HFF-Myc (cell line): ENCODE results near the gene BRD7.

Source experiments
- DNase-seq: peaks from one replicate; pipeline ENCODE4 v3.0.0-alpha.2; 2011; ENCODE audit warnings: low read depth; ENCODE audit errors: extremely low read depth
- H3K4me3 ChIP-seq: replicated peaks from 2 replicates; pipeline ENCODE4 v1.5.1; 2011; ENCODE audit warnings: low read depth, mild to moderate bottlenecking, control low read depth, low read length
- CTCF ChIP-seq: IDR thresholded peaks from 2 replicates; pipeline ENCODE4 v1.5.1; 2012; ENCODE audit warnings: mild to moderate bottlenecking, low read depth, low read length, control low read depth; ENCODE audit errors: missing control alignments

Gene BRD7

GRCh38 chr16:50290856-50291255 is 77.9 kb downstream of the BRD7 start:
- no peak for DNase-seq
- TF ChIP-seq CTCF: no peak
- no peak overlapping the region for H3K4me3 ChIP-seq

- no peak for TF ChIP-seq CTCF
- no peak overlapping the region for H3K4me3 ChIP-seq
These were observed 78.6 kb downstream of the BRD7 start for GRCh38 chr16:50289950-50290764.

GRCh38 chr16:50288920-50289319 is 79.9 kb downstream of the BRD7 start:
- no peak for DNase-seq
- TF ChIP-seq CTCF: no peak
- H3K4me3 ChIP-seq: no peak overlapping the region

More at GRCh38 chr16:50289950-50290764, 78.6 kb downstream of the BRD7 start:
- no peak for DNase-seq

- TF ChIP-seq CTCF: no peak
- DNase-seq: no peak
- H3K4me3 ChIP-seq: no peak overlapping the region
These were observed 80.8 kb downstream of the BRD7 start for GRCh38 chr16:50288026-50288425.

GRCh38 chr16:50286681-50287080 is 82.1 kb downstream of the BRD7 start:
- no peak overlapping the region for H3K4me3 ChIP-seq
- DNase-seq: no peak
- TF ChIP-seq CTCF: no peak

- no peak for TF ChIP-seq CTCF
- no peak overlapping the region for H3K4me3 ChIP-seq
- DNase-seq: no peak
These were observed 83.3 kb downstream of the BRD7 start for GRCh38 chr16:50285406-50286003.
